ENCODE results near the gene NCAPG2.
A peak's percentile ranks its signal among the peaks of the same experiment; 100 is the strongest.

The NCAPG2 gene, protein sequence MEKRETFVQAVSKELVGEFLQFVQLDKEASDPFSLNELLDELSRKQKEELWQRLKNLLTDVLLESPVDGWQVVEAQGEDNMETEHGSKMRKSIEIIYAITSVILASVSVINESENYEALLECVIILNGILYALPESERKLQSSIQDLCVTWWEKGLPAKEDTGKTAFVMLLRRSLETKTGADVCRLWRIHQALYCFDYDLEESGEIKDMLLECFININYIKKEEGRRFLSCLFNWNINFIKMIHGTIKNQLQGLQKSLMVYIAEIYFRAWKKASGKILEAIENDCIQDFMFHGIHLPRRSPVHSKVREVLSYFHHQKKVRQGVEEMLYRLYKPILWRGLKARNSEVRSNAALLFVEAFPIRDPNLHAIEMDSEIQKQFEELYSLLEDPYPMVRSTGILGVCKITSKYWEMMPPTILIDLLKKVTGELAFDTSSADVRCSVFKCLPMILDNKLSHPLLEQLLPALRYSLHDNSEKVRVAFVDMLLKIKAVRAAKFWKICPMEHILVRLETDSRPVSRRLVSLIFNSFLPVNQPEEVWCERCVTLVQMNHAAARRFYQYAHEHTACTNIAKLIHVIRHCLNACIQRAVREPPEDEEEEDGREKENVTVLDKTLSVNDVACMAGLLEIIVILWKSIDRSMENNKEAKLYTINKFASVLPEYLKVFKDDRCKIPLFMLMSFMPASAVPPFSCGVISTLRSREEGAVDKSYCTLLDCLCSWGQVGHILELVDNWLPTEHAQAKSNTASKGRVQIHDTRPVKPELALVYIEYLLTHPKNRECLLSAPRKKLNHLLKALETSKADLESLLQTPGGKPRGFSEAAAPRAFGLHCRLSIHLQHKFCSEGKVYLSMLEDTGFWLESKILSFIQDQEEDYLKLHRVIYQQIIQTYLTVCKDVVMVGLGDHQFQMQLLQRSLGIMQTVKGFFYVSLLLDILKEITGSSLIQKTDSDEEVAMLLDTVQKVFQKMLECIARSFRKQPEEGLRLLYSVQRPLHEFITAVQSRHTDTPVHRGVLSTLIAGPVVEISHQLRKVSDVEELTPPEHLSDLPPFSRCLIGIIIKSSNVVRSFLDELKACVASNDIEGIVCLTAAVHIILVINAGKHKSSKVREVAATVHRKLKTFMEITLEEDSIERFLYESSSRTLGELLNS
- total RNA-seq = 15.6 to 22.3 (median 16.8) reads per million in 3 experiments

DNA sequence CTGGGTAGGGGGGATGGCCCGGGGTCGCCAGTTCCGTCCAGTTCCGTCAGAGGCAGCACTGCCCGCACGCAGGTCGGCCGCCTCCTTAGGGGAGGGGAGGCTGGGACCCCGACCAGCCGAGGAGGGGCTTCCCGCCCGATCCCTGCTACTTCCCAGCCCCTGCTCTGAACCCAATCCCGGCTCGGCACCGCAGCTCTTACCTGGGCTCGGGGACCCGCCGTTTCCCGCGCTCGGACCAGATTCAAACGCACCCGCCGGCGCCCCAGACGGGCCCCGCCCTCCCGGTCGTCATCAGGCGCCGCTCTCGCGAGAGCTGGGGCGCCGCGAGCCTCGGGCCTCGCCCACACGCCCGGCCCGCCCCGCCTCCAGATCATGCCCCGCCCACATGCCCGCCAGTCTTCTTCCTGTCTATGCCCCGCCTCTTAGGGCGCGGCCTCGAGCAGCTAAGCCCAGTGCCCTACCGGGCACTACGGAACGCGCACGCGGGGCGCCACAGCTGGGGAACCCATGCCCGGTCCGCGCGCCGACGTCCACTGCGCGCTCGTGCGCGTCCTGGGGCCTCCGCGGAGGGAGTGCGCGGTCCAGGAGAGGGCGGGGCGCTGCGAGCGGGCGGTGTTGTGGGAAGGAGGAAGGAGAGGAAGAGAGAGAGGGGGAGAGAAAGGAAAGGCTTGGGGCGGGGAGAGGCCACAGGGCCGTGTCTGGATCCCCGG lies at the start of gene NCAPG2:
TSS of gene NCAPG2 (minus strand) at position 281 of the 710 bp plus-strand sequence. CDS start 2,905 bp downstream, outside the sequence.
- peak; percentile 95 for DNase-seq

DNA sequence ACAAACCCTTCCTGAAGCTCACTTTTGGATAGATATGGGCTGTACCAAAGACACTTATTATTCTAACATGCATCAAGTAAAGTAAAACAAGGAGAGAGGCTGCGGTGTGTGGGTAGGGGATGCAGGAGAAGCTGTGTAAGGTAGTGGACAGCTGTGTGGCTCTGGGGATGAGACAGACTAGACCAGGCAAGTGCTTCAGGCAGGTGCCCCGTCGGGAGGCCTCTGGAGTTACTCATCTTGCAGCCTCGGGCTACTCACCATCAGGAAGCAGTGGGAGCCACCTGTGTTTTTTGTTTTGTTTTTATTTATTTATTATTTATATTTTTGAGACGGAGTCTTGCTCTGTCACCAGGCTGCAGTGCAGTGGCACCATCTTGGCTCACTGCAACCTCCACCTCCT lies 49.3 kb upstream of the NCAPG2 start:
- DNase-seq = no peak

DNA sequence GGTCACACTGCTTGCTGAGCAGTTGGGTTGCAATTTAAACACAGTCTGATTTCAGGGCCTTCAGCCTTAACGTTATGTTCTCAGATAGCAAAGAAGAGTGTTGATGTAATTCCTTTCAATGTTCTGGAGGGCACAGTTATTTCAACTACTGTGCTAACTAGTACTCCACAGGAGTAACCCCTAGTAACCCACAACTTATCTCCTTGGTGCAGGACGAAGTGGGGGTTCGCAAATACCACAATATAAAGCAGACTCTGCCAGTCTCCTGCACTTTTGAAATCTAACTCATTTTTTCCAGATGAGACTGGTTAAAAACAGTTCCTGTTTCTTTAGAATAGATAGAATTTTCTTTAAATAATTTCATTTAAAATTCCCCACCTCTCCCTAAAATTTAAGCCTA lies 47.1 kb upstream of the NCAPG2 start:
- DNase-seq = no peak

DNA sequence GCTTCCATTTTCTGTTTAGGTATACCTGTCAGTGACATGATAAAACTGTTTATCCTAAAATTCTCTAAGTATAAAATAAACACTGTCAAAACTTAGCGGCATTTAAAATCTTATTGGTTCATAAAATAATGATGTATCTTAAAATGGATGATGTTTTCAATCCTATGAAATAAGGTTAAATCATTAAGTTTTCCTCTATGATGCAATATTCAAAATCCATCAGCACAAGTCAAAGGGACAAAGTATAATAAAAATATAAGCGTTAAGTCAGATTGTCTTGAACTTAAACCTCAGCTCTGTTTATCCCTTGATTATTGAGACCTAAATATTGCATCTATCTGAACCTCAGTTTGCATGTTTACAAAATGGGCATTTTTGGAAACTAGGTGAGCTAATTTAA lies 46.6 kb upstream of the NCAPG2 start:
- no peak for DNase-seq

DNA sequence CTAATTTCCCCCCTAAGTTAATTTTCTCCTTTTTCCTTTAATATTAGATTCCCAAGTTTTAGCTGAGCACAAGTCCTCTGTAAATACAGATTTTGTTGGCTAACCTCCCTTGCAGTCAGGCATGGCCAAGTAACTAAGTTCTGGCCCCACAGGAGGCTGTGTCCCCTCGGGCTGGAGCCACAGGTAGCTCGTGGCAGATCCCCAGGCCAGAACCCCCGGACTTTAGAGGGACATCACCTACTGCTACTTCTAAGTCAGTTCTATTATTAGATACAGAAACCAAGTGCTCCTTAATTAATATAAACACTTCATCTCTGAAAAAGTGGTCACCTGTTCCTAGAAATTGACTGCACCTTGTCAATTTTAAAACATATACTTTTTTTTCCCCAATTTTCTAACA lies 46.1 kb upstream of the NCAPG2 start:
- DNase-seq = no peak

DNA sequence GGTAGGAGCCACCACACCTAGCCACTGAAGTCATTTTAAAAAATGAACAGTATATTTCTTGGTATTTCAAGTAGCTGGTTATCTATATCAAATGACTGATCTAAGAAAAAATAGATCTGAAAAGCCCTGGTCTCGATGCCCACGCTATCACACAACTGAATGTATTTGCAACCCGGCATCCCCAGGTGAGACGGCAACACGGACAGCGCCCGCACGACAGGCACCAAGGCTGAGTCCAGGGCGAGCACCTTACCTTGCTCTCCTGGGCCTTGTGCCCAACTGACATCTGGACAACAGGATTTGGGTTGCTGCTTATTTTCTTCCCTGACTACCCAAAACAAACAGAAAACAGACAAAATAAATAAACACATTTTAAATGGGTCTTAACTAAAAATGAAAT lies 44.8 kb upstream of the NCAPG2 start:
- DNase-seq = no peak

DNA sequence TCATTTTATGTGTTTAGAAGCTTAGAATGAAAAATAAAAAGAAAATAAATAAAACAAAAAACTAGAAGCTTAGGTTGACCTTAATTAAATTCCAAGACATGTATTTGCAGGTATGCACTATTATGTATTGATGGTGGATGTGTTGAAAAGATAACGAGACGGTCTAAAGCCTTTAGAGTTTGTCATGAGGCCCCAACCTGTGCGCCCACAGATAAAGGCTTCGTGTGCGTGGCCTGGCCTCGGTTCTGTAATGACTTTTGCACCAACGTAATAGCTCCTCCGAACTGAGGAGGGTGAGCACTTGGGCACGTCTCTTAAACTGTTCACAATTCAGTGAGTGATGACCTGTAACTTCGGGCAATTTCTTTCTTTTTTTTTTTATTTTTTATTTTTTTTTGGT lies 43.7 kb upstream of the NCAPG2 start:
- no peak for DNase-seq

DNA sequence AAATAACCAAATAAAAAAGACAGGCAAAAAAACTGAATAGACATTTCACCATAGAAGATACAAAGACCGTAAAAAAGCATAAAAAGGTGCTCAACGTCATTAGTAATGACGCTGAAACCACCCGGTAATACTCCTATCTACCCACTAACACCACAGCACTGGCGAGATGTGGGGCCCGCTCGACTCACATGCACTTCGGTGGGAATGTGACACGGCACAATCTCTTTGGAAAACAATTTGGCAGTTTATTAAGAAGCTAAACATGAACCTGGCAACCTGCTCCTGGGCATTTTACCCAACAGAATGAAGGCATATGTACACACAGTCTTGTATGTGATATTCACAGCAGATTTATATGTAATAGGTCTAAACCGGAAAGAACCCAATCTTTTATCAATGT lies 42.8 kb upstream of the NCAPG2 start:
- no peak for DNase-seq

DNA sequence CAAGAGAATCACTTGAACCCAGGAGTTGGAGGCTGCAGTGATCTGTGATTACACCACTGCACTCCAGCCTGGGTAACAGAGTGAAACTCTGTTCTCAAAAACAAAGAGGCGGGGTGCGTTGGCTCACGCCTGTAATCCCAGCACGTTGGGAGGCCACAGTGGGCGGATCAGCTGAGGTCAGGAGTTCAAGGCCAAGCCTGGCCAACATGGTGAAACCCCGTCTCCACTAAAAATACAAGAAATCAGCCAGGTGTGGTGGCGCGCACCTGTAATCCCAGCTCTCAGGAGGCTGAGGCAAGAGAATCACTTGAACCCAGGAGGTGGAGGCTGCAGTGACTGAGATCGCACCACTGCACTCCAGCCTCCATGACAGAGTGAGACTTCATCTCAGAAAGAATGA lies 42.4 kb upstream of the NCAPG2 start:
- DNase-seq = no peak

DNA sequence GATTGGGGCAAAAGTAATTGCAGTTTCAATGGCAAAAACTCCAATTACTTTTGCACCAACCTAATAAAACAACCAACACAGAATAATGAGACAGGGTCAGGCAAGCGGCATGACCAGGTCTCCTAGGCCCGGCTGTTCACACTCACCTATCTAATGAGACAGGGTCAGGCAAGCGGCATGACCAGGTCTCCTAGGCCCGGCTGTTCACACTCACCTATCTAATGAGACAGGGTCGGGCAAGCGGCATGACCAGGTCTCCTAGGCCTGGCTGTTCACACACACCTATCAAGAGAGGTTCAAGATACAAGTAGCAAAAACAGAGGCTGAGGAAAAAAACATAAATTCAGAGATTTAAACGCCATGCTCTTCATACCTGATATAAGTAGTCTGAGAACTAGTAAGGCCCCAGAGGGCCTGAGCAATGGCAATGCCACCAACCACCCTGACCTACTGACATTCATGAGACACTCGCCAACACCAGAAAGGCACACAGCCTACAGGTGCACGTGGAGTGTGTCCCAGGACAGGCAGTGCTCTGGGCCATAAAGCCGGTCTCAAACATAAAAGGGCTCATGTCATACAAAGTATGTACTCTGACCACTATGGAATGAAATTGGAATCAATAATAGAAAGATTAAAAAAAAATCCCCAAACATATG lies 40.6 kb upstream of the NCAPG2 start:
- no peak for DNase-seq

DNA sequence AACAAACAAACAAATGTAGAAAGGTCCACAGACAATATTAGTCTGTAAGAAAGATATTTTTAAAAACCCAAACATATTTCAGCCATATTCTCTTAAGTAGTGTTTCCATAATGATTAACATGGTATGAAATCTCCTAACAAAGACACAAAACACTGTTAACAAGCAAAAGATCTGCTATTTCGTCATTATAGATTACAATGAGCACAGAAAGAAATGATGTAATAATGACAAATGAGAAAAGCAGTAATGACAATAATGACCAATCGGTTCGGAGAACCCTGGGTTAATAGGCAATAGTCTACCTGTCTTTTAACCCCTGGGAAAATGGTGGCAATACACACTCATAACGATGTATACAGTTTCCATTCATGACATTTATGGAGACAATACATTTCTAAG lies 39.5 kb upstream of the NCAPG2 start:
- DNase-seq = no peak

DNA sequence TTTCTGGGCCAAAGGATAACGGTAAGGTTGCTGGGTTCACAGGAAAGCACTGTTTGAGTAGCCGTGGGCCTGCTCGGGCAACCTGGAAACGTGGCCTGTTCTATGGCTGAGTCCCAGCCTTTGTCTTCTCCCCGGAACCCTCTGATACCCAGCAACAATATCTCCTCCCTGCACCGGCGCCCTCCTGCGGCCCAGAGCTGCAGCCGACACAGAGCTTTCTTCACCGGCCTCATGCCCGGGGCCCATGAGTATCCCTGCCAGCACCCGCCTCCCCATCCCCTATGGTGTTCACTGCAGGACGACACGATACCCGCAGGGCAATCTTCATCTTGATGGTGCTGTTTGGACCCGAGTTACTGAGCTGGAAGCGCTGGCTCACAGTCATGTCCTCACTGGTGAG lies 38.6 kb upstream of the NCAPG2 start:
- no peak for DNase-seq

DNA sequence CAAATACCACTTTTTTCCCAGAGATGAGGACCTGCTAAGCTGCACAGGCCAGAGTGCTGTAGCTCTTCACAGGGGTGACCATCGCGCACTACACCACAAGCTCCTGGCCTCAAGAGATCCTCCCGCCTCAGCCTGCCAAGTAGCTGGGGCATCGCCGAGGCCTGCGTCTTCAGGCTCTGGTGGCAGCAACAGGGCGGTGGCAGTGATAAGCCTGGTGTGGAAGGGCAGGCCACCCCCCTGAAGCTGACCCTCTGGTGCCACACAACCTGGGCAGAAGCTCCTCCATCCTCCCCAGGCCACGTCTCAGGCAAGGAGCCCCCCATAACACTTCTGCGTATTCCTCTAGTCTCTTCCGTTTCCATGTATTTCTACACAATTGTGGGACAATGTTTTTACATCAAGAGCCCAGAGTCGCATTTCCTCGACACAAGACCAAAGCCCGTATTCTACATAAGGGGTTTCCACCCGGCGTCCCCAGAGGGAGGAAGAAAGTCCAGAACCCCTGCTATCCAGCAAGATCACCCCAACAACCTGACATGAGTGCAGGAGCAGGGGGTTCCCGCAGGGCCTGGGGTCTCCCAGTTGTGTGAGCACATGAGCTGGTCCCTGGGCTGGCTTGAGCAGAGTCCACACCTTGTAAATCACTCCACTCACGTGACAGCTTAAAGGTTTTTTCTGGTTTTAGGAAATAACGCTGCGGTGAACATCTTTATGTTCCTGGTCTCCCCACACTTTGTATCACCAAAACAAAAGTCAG lies 37.6 kb upstream of the NCAPG2 start:
- DNase-seq = no peak

DNA sequence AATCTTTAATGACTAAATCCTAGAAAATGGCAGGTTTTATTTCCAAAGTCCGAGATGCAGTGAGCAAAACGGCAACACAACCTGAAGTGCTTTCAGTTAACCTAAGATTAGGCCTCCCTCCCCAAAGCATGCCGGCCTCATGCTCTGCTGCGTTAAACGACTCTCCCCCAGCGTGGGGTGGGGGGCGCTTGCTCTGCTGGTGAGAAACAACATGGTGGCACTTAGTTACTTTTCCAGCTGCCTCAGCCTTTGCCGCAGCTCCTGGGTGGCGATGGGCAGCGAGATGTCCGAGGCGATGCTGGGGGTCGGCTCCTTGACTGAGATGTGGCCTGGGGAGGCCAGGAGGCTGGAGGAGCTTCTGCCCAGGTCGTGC lies 36.7 kb upstream of the NCAPG2 start:
- DNase-seq = no peak

DNA sequence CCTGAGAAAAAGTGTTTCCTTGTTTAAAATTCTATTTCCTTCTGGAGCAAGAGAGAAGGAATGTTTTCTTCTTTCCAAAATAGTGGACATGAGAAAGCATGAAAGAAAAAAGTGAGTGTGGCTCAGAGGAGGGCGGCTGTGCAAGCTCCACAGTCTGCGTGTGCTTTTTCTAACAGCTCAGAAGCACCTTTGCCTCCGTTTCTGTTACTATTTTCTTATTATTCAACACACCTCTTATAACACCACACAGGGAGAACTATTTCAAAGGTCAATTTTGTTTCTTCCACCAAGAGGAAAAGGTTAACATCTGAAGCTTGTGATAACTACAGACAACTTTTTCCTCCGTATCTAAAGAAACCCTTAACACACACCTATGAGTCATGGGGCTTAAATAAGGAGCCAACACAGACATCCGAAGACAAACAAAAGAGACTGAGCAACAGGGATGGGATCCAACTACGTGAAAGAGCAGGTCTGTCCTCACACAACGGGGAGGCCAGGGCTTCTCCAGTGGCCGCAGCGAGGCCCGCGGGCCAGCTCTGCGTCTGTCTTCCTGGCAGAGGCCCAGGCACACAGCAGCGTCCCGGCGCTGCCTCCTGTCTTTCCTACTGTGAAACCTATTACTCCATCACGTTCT lies 36.2 kb upstream of the NCAPG2 start:
- DNase-seq = no peak

DNA sequence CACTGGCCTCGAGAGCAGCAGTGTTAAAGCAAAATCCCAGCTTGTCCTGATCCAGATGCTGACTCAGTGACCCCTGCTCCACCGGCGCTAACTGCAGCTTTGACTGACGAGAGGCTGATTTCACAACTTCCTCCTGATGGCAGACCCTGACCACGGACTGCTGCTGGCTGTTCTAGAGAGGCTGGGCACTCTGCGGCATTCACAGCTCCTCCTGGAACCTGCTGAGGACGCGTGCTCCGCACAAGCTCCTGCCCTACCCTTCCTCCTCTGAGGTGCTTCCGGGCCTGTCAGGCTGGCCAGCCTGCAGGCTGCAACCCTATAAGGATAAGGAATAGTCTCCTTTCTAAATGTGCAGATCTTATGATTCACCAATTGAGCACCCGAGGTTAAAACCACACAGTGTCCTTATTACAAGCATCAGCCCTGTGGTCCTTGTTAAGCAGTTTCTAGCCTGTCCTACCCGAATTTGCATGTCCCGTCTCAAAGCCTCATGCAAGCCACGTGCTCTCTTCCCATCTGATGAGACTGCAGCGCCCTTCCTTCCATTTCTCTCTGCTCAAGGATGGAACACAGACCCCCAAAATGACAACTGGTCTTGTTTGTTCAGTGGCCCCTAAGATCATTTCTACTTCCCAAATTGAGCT lies 35.5 kb upstream of the NCAPG2 start:
- no peak for DNase-seq

DNA sequence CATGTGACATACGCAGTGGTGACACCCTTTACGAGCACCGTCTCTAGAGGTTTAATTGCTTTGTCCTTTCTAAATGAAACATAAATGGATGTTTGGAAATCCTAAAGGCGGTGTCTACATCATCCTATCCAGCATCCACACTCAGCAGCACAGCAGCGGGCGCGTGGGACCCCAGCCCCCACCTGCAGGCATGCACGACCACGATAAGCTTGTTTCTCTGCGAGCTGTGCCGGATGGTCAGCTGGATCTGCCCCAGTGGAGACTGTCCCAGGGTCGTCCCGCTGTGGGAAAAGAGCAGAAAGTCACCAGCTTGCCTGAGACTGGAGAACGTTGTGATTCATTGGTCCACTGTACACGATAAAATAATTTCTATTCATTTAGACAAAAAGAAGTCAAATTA lies 34.2 kb upstream of the NCAPG2 start:
- DNase-seq = no peak

DNA sequence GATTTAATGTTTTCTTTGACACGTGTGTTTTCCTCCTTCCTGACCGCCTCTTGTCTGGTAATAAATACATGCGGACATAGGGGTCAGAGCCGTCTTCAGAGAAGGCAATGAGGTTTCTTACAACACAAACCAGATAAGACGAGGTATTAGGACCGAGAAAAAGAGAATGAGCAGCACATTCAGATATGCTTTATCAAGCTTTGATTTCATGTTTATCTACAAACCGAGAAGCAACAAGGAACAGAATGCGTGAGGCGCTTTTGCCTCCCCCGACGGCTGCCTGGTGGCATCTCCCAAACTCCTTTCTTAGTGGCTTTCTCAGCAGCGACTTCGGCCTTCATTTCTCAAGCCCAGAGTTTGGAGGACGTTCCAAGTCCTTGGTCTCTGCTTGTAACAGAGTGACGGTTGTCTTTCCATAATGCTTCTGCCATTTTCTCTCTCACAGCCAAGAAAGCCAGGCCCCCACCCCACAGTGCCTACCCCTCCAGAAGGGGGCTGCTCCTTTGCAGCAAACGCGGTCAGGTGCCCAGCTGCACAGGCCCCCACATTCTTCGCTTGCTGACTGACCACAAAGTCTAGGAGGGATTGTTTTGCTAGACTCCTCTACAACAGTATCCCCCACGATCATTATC lies 32.6 kb upstream of the NCAPG2 start:
- no peak for DNase-seq

DNA sequence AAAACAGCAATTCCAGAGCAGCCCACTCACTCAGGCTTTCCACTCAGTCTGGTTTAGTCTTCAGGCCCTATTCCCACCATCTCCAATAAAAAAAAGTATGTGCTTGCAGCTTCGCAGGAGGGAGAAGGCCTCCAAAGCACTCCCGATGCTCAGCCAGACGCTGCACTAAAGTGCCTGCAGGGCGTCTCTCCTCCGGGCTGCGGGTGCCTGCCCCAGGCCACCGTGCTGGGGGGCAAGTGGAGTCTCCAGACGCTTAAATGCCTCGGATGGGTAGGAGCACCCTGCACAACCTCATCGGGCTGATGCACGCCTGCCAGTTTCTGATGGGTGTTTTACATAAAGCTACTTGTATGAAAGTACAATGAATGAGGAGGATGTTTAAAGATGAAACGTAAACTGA lies 31.3 kb upstream of the NCAPG2 start:
- DNase-seq = no peak

DNA sequence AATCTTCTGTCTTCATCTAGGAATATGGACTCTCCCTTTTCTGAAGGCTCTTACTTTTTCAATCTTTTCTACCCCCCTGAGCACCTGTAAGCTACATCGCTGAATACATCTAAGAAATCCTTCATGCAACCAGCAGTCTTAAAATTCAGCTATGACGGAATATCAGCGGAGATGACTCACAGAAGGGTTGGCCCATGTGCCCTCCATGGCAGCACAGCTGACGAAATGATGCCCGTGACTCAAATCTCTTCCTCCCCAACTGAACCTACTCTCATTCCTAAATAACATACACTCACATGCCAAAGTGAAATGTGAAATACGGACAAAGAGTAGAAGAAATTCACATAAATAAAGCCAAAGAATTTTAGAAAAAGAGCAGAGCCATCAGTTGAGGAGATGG lies 30.3 kb upstream of the NCAPG2 start:
- DNase-seq = no peak

Data from central memory CD4-positive, alpha-beta T cell (primary cell).